ENCODE measurements around the gene SP140.

The SP140 gene

GRCh38 chr2:230362030-230362691 is 136.6 kb downstream of the SP140 start:
- DNase-seq (ENCODE audit: low read depth, low spot score), result no peak

All from iPS DF 19.7 (cell line).